HepG2 (cell line): Measurements from ENCODE around the gene COX4I1. TPM values are rescaled to one million over a fixed set of nuclear protein-coding genes. Genes with fewer than 3 reads are reported as not detected.
A peak's percentile ranks its signal among the peaks of the same experiment; 100 is the strongest.

Experiments used
- ATAC-seq: fragments of 200-7000 bp; cut with Tn5 transposase; 3 replicates; pipeline ENCODE4 v1.9.1; 2020; ENCODE audit warnings: mild to moderate bottlenecking, moderate library complexity
- BruUV-seq: library from RNA; stranded (reverse); fragments of 400-500 nt; replicated peaks from 2 replicates; lab custom pipeline; 2021; lab: Mats Ljungman, UMichigan
- CTCF ChIA-PET: fragments of 300-600 bp; formaldehyde crosslinking; extraction: SDS; loops from one replicate; lab custom pipeline; 2021; ENCODE audit warnings: low total read pairs, inconsistent platforms, low intra/inter-chr PET ratio; lab: Yijun Ruan, JAX
- POLR2A ChIA-PET: fragments of 350-600 bp; sonication (Branson Sonifier 250); formaldehyde crosslinking; loops from one replicate; lab custom pipeline; 2020; ENCODE audit warnings: antibody characterized with exemption, inconsistent platforms; lab: Yijun Ruan, JAX
- DNase-seq: peaks from one replicate; pipeline ENCODE4 v3.0.0-alpha.2; 2015; ENCODE audit warnings: low spot score
- FAIRE-seq: peaks from 3 replicates; lab custom pipeline; 2011; peaks lifted over from hg19 to GRCh38; lab: Jason Lieb, UNC
- H2AFZ ChIP-seq: one replicate; pipeline ENCODE4 v1.6.1; 2011; ENCODE audit warnings: low read length, inconsistent platforms
- H3K27ac ChIP-seq: fragments of 300-600 bp; 3 replicates; pipeline ENCODE4 v1.8.0; 2011; ENCODE audit warnings: mixed run types, mild to moderate bottlenecking, mixed read lengths, low read length, inconsistent platforms; ENCODE audit not compliant: insufficient read depth; ENCODE audit errors: extremely low read length
- H3K27me3 ChIP-seq, 2 experiments: fragments of 200-600 bp in 1 of 2; 2 replicates in 1 of 2; 3 replicates in 1 of 2; pipeline versions ENCODE4 v1.6.0 to v1.8.0; 2011; ENCODE audit warnings: low read length in 2 of 2, mild to moderate bottlenecking in 2 of 2, moderate library complexity in 2 of 2, inconsistent platforms in 1 of 2; ENCODE audit not compliant: insufficient read depth in 2 of 2, control insufficient read depth in 1 of 2
- H3K36me3 ChIP-seq, 2 experiments: fragments of 200-600 bp in 1 of 2; replicated peaks in 1 of 2; 2 replicates in 1 of 2; 3 replicates in 1 of 2; pipeline versions ENCODE4 v1.5.1 to v1.8.0; 2011; ENCODE audit warnings: low read length in 2 of 2, inconsistent platforms in 1 of 2; ENCODE audit not compliant: insufficient read depth in 2 of 2, control insufficient read depth in 1 of 2
- H3K4me1 ChIP-seq: 2 replicates; pipeline ENCODE4 v1.5.1; 2012; ENCODE audit warnings: low read length, inconsistent platforms; ENCODE audit not compliant: insufficient read depth
- H3K4me2 ChIP-seq: 2 replicates; pipeline ENCODE4 v1.6.0; 2011; ENCODE audit warnings: low read depth, low read length, inconsistent platforms
- H3K4me3 ChIP-seq, 3 experiments: fragments of 200-600 bp in 1 of 3; sonication (generic), shearing (Covaris generic) in 1 of 3; replicated peaks in 1 of 3; 2 replicates each; pipeline ENCODE4 v1.5.1; 2011 to 2016; ENCODE audit warnings: low read length in 3 of 3, inconsistent platforms in 2 of 3, low read depth in 2 of 3, mild to moderate bottlenecking in 2 of 3, control low read depth in 1 of 3, mixed read lengths in 1 of 3; ENCODE audit not compliant: insufficient read depth in 1 of 3
- H3K79me2 ChIP-seq: one replicate; pipeline ENCODE4 v1.6.1; 2011; ENCODE audit warnings: low read length, inconsistent platforms; ENCODE audit not compliant: insufficient read depth
- H3K9ac ChIP-seq: 2 replicates; pipeline ENCODE4 v1.6.0; 2011; ENCODE audit warnings: mild to moderate bottlenecking, low read depth, low read length, inconsistent platforms; ENCODE audit not compliant: insufficient read depth
- H3K9me3 ChIP-seq: 2 replicates; pipeline ENCODE4 v1.5.1; 2012; ENCODE audit warnings: mild to moderate bottlenecking, low read length
- H4K20me1 ChIP-seq: 2 replicates; pipeline ENCODE4 v1.6.0; 2011; ENCODE audit warnings: inconsistent platforms, mild to moderate bottlenecking, low read length, moderate library complexity; ENCODE audit not compliant: insufficient read depth
- ATF7 ChIP-seq, 2 experiments: fragments of 450-650 bp in 1 of 2; sonication (generic) in 1 of 2; formaldehyde crosslinking in 1 of 2; IDR thresholded peaks; 2 replicates each; pipeline versions ENCODE4 v1.4.0 to v1.6.1; 2016 to 2020; ENCODE audit warnings: antibody characterized with exemption in 1 of 2, mild to moderate bottlenecking in 1 of 2, missing genetic modification reagents in 1 of 2
- KLF15 ChIP-seq: sonication (generic); formaldehyde crosslinking; IDR thresholded peaks from 2 replicates; pipeline ENCODE4 v1.8.1; 2023; ENCODE audit warnings: borderline replicate concordance, mild to moderate bottlenecking, inconsistent platforms, missing genetic modification reagents, mixed read lengths
- MIER2 ChIP-seq: IDR thresholded peaks from 2 replicates; pipeline ENCODE4 v1.6.1; 2016; ENCODE audit warnings: missing biosample characterization, missing genetic modification reagents
- NCOA2 ChIP-seq: sonication (generic); formaldehyde crosslinking; IDR thresholded peaks from 2 replicates; pipeline ENCODE4 v1.8.0; 2022; ENCODE audit warnings: inconsistent platforms
- STAT5B ChIP-seq: sonication (generic); formaldehyde crosslinking; IDR thresholded peaks from 2 replicates; pipeline ENCODE4 v1.4.0; 2020; ENCODE audit warnings: missing genetic modification reagents
- ZNF136 ChIP-seq: sonication (generic); formaldehyde crosslinking; IDR thresholded peaks from 2 replicates; pipeline ENCODE4 v1.8.1; 2022; ENCODE audit warnings: low read depth, mild to moderate bottlenecking, moderate library complexity, missing genetic modification reagents
- ZNF784 ChIP-seq: sonication (generic); formaldehyde crosslinking; IDR thresholded peaks from 2 replicates; pipeline ENCODE4 v1.5.1; 2020; ENCODE audit warnings: missing genetic modification reagents, mild to moderate bottlenecking, borderline replicate concordance
- WGBS: methylation state at CpG from one replicate; pipeline ENCODE4 v1.1.6; 2017; ENCODE audit warnings: low lambda C conversion rate; 5-methylcytosine and 5-hydroxymethylcytosine counted together
- in situ Hi-C: cut with HindIII; loops from 2 replicates; pipeline ENCODE4 v1.10.0; 2017; ENCODE audit warnings: low pct_unique_long_range_greater_than_20kb; ENCODE audit not compliant: extremely low pct_ligation_motif_present
- intact Hi-C: fragments of 100-400 bp; cut with micrococcal nuclease; formaldehyde crosslinking; loops from one replicate; pipeline ENCODE4 v1.10.0; 2022; ENCODE audit not compliant: unreplicated experiment
- polyA plus RNA-seq, 8 experiments: library from polyadenylated mRNA; depleted of rRNA in 3 of 8; stranded (reverse) in 7 of 8; unstranded in 1 of 8; fragments of >200 nt; fragmentation: Illumina TruSeq in 4 of 8; extraction: Trizol in 4 of 8; gene quantifications; 2 replicates each; pipeline versions ENCODE4 v1.2.1 to v1.2.3, GENCODE V29; 2011 to 2016; ENCODE audit warnings: low read depth in 4 of 8, missing spikeins in 1 of 8, mixed read lengths in 1 of 8; ENCODE audit not compliant: insufficient read depth in 1 of 8
- total RNA-seq, 5 experiments: library from RNA; depleted of rRNA; stranded (reverse); fragments of >200 nt; fragmentation: Illumina TruSeq; extraction: Trizol; gene quantifications; 2 replicates each; pipeline ENCODE4 v1.2.3, GENCODE V29; 2016; ENCODE audit warnings: low read depth in 1 of 5

Gene COX4I1
- total and polyA plus RNA-seq, 2 of the 13 experiments (the other 11 are each of a cell fraction or from before 2014, with no cell fraction given), result 658 to 902 TPM

- no peak for ATAC-seq
- 37% methylated on average over 18 of the region's 20 CpGs for WGBS
- H3K79me2 ChIP-seq, result no peaks in the 10 kb centered on the region
- TF ChIP-seq ATF7 (IDR thresholded peaks at IDR 0.05) (0 out of 2 replicates have a peak, but pooled peaks have one; percentile 48), ATF7 (CRISPR knock-in tag; IDR thresholded peaks at IDR 0.05) (no peak), MIER2 (CRISPR knock-in tag) (no peak), KLF15 (CRISPR knock-in tag) (no peak), STAT5B (CRISPR knock-in tag) (no peak), ZNF136 (CRISPR knock-in tag) (no peak), NCOA2 (CRISPR knock-in tag) (no peak), ZNF784 (CRISPR knock-in tag) (no peak)
- ChIA-PET CTCF (interaction anchor here (1.0 kb wide), 1 partner anchor 162 kb away, joined by 3 read pairs; no protein-coding TSS in a partner anchor), POLR2A (no interaction called here)
- no peaks in the 10 kb centered on the region for H4K20me1 ChIP-seq
- in situ Hi-C loops (loop anchor here (5.0 to 25.0 kb wide), 4 partner anchors 68 to 688 kb away; partner anchors contain the start of gene FOXF1), intact Hi-C loops (no loop called here)
- peaks cover 2 to 33% of the 10 kb centered on the region in 2 experiments; a peak in 4 of 5 replicates for H3K27me3 ChIP-seq
- H3K4me1 ChIP-seq, result no peaks in the 10 kb centered on the region
- FAIRE-seq, result no peak
- H3K36me3 ChIP-seq, result no peaks in the 10 kb centered on the region
- H3K4me3 ChIP-seq, result no peak overlapping the region
- DNase-seq, result no peak
- BruUV-seq, result no TSS peak
- no peak overlapping the region for H3K27ac ChIP-seq
- H3K4me2 ChIP-seq, result no peak overlapping the region
- H3K9me3 ChIP-seq, result no peaks in the 10 kb centered on the region
- no peak overlapping the region for H2AFZ ChIP-seq
- H3K9ac ChIP-seq, result no peak overlapping the region
These were observed 25.0 kb downstream of the COX4I1 start for GRCh38 chr16:85824161-85825135.
